ENCODE data around the gene ARSA.
A peak's percentile ranks its signal among the peaks of the same experiment; 100 is the strongest.
"Not testable (repeated sequence)": the region's sequence is repeated elsewhere in the genome, so short reads cannot be mapped to it uniquely, and the experiment has no call there.

Gene ARSA

DNA sequence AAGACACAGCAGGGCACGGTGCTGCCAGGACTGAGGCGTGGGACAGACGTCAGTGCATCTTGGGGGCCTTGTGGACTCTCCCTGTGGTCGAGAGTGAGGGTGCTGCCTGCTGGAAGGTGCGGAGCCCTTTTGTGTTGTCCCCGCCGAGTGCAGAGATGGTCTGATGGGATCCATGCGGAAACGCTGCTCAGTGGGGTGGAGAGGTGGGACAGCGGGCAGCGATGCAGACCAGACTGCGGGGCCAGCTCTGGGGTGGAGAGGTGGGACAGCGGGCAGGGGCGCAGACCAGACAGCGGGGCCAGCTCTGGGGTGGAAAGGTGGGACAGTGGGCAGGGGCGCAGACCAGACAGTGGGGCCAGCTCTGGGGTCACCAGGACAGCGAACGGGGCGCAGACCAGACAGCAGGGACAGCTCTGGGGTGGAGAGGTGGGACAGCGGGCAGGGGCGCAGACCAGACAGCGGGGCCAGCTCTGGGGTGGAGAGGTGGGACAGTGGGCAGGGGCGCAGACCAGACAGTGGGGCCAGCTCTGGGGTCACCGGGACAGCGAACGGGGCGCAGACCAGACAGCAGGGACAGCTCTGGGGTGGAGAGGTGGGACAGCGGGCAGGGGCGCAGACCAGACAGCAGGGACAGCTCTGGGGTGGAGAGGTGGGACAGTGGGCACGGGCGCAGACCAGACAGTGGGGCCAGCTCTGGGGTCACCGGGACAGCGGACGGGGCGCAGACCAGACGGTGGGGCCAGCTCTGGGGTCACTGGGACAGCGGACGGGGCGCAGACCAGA is 19.7 kb downstream of the ARSA start:
- peak in 2 of 42 donors; percentile 3 to 18 for DNase-seq
- intact Hi-C loops (cut with DNase I) = not testable (repeated sequence)

DNA sequence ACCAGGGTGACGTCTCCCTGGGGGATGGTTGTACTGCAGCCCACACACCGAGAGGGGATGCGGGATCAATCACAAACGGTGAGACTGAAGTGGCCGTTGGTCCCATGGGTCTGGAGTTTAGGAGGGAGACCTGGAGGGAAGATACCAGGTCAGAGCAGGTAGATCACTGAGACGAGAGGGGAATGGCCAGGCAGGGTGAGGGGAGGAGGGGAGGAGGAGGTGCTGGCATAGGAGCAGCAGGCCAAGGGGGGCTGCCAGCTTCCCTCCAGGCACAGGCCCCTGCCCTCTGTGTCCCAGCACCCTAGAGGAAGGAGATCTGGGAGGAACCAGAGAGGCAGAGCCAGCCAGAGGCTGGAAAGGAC is 20.3 kb downstream of the ARSA start:
- DNase-seq = peak in 2 of 42 donors; percentile 13 to 19
- intact Hi-C loops (cut with DNase I) = no loop called here

DNA sequence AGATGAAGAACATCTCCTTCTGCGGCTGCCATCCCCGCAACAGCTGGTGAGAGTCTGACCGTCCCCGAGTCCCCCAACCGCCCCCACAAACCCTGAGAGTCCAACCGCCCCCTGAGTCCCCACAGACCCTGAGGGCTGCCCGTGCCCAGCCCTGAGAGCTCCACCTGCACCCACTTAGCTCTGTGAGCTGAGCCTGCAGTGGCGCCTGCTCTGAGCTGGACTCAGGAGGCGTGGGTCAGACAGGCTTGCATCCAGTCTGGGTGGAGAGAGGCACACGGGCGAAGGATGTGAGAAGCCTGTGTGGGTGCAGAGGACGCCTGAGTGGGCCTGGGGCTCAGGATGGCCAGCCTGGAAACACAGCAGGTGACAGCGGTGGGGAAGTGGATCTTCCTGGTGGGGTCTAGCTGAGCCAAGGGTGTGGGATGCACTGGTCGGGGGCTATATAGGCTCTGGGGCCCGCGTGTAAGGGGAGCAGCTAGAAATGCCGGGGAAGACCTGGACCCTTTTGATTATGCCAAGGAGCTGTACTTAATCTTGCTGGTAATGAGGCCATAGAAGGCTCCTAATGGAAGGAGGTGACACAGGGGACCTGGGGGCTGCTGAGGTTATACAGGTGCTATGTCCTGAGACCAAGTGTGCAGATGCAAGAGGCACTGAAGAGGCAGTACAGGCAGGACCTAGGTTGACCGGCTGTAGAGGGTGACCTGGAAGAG is 20.9 kb downstream of the ARSA start:
- intact Hi-C loops (cut with DNase I) = no loop called here
- DNase-seq = peak in 1 of 42 donors; percentile 16

DNA sequence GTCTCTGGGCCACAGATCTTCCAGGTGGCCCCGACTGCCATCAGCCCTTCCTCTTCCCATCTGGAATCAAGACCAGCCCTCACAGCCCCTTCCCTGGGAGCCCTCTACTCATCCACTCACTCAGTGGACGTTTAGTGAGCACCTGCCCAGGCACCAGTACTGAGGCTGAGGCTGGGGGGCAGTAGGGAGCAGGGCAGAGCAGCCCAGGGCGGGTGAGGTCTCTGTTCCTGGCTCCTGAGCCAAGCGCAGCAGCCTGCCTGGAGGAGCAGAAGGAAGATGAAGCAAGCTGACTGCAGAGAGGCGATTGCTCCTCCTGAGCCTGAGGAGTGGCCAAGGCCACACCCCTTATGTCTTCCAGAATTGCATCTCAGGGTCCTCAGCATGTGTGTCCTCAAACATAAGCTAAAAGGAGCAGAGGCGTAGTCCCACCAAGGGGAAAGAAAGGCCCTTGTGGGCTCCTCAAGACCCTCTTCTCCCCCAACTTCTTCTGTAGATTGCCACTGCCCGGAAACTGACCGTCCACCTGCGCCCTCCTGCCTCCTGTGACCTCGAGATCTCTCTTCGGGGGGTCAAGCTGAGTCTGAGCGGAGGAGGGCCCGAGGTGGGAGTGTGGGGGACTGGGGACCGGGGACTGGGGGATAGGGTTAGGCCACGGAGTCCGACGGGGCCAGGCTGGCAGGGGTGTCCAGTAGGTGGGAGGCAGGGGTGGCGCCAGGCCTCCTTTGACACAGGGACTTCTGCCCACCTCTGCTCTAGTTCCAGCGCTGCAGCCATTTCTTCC is 21.6 kb downstream of the ARSA start:
- intact Hi-C loops (cut with DNase I) = no loop called here
- DNase-seq = peak in 1 of 42 donors; percentile 3

DNA sequence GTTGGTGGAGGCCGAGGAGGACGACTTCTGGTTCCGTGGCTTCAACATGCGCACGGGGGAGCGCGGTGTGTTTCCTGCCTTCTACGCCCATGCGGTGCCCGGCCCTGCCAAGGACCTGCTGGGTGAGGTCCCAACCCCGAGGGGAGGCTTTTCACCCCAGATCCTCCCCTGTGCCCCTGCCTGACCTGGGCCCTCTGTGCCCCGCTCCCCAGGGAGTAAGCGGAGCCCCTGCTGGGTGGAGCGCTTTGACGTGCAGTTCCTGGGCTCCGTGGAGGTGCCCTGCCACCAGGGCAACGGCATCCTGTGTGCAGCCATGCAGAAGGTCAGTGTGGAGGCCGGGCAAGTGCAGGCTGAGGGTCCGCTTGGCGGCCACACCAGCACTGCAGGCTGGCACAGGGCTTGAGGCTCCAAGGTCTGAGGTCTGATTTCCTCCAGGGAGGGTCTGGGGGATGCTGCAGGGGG is 22.3 kb downstream of the ARSA start:
- peak in 2 of 42 donors; percentile 5 to 20 for DNase-seq
- intact Hi-C loops (cut with DNase I) = no loop called here

DNA sequence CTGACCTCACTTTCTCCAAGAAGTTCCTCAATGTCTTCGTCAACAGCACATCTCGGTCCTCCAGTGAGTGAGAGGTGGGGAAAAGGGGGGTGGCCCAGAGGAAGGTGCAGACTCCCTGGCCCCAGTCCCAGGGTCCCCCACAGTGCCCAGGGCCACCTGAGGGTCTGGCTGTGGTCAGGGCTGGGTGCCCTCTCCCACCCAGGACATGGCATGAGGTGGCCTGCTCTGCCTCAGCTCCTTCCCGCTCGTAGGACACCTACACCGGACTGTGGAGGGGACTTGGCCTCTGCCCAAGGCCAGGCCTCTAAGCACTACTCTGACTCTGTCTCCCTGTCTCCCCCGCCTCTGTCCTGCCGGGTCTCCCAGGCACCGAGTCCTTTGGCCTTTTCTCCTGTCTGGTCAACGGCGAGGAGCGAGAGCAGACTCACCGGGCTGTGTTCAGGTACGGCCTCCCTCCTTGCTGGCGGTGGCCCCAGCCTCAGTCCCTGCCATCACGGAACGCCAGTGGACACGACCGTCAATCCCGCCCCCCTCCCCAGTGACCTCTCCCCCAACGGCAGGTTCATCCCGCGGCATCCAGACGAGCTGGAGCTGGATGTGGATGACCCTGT is 22.8 kb downstream of the ARSA start:
- intact Hi-C loops (cut with DNase I) = no loop called here
- DNase-seq = peak in 2 of 42 donors; percentile 5 to 18

DNA sequence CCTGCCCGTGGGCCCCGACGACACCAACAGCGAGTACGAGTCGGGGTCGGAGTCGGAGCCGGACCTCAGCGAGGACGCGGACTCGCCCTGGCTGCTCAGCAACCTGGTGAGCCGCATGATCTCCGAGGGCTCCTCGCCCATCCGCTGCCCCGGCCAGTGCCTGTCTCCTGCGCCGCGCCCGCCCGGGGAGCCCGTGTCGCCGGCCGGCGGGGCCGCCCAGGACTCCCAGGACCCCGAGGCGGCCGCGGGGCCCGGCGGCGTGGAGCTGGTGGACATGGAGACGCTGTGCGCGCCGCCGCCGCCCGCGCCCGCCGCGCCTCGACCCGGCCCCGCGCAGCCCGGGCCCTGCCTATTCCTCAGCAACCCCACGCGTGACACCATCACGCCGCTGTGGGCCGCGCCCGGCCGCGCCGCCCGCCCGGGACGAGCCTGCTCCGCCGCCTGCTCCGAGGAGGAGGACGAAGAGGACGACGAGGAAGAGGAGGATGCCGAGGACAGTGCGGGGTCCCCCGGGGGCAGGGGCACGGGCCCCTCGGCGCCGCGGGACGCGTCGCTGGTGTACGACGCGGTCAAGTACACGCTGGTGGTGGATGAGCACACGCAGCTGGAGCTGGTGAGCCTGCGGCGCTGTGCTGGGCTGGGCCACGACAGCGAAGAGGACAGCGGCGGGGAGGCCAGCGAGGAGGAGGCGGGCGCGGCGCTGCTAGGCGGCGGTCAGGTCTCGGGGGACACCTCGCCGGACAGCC is 23.5 kb downstream of the ARSA start:
- intact Hi-C loops (cut with DNase I) = no loop called here
- peak in 1 of 42 donors; percentile 16 for DNase-seq

DNA sequence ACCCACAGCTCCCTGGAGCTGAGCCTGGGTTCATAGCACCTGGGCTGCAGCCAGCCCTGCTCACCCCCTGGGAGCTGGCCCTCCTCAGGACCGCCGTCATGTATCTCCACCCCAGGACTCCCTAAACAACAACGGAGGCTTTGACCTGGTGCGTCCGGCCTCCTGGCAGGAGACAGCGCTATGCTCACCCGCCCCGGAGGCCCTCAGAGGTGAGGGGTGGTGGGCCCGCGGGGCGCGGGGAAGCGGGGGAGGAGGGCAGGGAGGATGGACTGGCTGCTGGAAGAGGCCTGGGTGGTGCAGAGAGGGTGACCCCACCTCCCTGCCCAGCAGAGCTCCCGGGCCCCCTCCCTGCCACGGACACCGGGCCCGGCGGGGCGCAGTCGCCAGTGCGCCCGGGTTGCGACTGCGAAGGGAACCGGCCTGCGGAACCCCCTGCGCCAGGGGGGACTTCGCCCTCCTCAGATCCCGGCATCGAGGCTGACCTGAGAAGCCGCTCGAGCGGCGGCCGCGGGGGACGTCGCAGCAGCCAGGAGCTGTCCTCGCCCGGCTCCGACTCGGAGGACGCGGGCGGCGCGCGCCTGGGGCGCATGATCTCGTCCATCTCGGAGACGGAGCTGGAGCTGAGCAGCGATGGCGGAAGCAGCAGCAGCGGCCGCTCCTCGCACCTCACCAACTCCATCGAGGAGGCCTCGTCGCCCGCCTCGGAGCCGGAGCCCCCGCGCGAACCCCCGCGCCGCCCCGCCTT is 24.3 kb downstream of the ARSA start:
- peak in 2 of 42 donors; percentile 4 to 22 for DNase-seq
- intact Hi-C loops (cut with DNase I) = no loop called here

DNA sequence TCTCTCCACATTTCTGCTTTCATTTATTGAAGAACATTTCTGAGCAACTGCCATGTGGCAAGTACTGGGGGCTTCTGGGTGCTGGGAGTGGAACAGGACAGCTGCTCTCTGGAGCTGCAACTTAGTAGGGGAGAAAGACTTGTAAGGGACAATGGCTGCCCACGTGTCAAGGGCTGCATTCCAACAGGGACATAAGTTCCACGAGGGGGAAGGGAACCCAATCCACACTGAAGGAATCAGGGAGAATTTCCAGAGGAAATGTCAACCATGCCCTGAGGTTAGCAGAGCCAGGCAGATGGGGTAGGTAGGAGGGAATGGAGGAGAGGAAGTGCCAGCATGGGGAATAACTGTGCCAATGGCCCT is 25.6 kb downstream of the ARSA start:
- DNase-seq = peak in 2 of 42 donors; percentile 4 to 30
- intact Hi-C loops (cut with DNase I) = no loop called here

DNA sequence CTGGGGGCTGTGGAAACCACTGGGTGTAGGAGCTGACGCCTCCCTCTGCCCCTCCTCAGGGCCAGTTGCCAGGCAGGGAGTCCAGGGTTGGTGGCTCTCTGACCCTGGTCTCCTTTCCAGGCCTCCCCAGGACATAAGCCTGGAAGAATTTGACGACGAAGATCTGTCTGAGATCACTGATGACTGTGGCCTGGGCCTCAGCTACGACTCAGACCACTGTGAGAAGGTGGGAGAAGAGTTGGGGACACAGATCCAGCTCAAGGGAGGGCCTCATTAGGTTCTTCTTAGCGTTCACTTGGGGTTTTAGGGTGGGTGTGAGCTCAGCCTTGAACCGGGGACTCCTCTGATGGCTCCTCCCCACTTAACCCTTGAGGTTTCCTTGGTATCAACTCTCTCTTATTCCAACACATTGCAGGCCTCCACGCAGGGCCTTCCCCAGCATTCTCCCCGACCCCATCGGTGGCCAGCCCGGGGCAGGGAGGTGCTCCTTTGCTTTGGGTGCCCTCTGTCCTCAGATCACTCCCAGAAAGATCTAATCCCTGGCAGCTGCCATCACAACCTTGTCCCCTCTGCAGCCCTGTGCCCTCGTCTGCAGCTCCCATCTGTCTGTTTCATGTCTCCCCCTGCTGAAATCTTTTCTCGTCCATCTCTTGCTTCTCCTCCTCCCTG is 26.1 kb downstream of the ARSA start:
- intact Hi-C loops (cut with DNase I) = no loop called here
- peak in 1 of 42 donors; percentile 3 for DNase-seq

DNA sequence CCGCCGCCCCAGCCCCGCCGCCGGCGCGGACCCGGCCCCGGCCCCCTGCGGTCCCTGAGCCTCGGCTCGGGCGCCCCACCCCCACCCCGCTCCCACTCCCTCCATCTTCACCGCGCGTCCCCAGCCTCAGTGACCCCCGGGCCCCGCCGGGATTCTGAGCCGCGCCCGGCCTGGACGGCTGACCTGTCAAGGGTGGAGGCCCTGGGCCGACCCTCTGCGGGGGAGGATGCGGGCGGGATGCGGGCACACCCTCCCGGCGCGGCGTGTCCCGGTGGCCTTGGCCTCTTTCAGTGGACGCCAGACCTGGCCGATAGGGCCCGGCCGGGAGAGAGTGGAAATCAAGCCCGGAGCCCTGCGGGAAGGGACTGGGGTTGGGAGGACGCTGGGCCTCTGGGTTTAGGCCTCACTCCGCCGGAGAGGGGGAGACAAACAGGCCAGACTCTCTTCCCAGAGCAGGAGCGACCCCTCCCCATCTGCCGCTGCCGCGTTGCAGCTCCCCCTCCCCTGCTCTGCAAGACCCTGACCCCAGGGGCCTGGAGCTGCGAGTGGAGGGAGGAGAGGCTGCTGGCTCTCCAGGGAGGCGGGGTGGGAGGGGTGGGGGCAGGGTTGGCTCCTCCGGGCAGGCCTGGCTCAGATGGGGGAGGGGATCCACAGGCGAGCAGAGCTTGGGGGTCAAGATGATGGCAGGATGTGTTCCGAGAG is 26.8 kb downstream of the ARSA start:
- intact Hi-C loops (cut with DNase I) = no loop called here
- DNase-seq = peak in 2 of 42 donors; percentile 10 to 26

DNA sequence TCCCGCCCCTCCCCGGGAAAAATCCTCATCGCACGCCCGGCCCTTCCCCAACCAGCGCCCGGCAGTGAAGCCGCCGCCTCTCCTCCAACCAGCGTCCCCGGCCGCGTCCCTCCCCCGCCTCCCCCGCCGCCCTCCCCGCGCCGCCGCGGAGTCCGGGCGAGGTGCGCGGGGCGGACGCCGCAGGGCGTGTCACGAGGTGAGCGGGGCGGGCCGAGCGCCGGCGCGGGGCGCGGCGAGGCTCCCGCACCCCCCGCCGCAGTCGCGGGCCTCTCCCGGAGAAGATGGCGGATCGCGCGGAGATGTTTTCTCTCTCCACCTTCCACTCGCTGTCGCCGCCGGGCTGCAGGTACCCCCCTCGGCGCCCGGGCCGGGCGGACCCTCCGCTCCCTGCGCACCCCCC is 27.4 kb downstream of the ARSA start, which contains the start of gene MAPK8IP2:
Gene MAPK8IP2 (plus strand): TSS at position 256 of the 400 bp plus-strand sequence. CDS start 26 bp downstream, at position 282.
- peak in 38 of 42 donors; percentile 33 to 76 (median 60) for DNase-seq
- intact Hi-C loops (cut with DNase I) = no loop called here

DNA sequence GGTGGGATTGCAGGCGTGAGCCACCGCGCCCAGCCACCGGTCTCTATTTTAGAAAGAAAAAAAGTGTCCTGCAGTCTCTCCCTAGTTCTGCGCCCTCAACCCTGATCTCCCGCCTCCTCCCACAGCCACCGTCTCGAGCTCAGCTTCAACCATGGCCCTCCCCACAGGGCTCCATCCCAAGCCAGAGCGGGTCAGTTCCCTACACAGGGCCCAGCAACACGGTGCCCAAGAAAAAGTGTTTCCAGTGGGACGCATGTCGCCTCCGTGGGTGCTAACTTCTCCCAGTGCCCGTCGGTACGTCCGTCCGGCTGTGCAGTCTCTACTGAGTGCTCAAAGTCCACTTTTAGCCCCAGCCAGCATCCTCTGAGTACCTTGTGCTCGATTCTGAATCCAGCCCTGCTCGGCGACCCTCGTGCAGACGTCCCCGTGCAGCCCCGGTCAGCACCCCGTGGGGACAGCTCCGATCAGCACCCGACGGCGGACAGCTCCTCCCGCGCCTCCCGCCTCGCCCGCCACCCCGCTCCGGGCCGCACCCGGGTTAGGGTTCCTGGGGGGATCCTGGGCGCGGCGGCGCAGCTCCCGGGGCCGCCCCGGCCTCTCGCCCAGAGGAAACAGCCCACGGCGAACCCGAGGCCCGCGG is 28.0 kb downstream of the ARSA start:
- intact Hi-C loops (cut with DNase I) = no loop called here

DNA sequence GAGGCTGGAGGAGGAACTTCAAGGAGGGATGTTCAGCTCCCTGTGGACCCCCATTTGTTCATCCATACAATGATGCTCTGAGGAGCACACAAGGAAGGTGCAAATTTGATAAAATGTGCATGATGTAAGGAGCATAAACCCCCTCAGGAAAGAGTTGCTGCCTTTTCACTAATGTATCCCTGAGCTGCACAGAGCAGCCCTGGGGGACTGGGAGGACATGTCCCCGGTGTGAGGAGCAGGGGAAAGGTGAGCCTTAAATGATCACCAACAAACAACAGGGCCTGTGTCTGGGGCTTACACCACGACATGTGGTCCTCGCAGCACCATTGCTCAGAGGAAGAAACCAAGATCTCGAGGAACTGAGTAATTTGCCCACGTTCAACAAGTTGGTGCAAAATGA is 30.9 kb downstream of the ARSA start:
- intact Hi-C loops (cut with DNase I) = no loop called here
- DNase-seq = no peak

More for the DNA sequence above, 28.0 kb downstream of the ARSA start:
- DNase-seq = peak in 32 of 42 donors; percentile 32 to 83 (median 54)

DNA sequence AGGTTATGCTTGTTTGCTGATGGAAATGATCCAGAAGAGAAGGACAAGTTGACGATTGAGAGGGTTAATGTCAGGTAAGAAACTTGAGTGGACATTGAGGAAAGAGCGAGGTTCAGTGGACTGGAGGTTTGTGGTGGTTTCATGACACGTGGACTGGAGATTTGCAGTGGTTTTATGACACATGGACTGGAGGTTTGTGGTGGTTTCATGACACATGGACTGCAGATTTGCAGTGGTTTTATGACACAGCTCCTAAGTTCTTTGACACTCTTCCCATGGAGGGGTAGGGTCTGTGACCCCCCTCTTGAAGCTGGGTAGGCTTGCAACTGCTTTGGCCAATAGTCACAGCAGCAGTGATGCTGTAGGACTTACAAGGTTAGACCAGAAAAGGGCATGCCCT is 32.8 kb downstream of the ARSA start:
- intact Hi-C loops (cut with DNase I) = no loop called here
- DNase-seq = no peak

DNA sequence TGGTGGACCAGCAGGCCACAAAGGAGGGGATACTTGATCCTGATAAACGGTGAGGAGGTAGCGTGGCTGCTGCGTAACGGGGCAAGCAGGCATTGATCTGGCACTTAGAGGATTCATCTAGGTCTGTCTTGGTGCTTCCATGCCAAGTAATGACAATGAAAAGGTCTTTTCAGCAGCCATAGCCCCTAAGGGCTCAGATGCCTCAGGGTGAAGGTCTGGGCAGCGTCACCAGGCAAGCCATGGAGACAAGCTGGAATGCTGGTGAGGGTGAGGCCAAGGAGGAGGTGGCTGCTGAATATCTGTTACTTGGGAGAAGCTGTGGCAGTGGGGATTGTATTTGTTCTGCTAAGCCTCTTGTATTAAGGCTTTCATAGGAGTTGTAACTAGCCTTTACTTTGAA is 40.5 kb downstream of the ARSA start:
- intact Hi-C loops (cut with DNase I) = no loop called here
- no peak for DNase-seq
